Stimulated activated CD8-positive, alpha-beta memory T cell treated with anti-CD3 and anti-CD28 coated beads, Interleukin-2, amount 100 ng/mL, for 1 hour (primary cell): ENCODE data around the gene AGAP1.

Experiments used
- DNase-seq, 2 donors: peaks; one replicate each; pipeline ENCODE4 v3.0.0-alpha.2; 2020; ENCODE audit warnings: low read depth in 2 of 2

The AGAP1 gene

GRCh38 chr2:235810846-235811245 is 317.0 kb downstream of the AGAP1 start:
- no peak for DNase-seq

GRCh38 chr2:235811446-235812184 is 317.8 kb downstream of the AGAP1 start:
- DNase-seq = no peak

GRCh38 chr2:235812185-235812665 is 318.4 kb downstream of the AGAP1 start:
- no peak for DNase-seq

GRCh38 chr2:235813398-235813797 is 319.6 kb downstream of the AGAP1 start:
- DNase-seq = no peak

- DNase-seq = no peak
These were observed 326.7 kb downstream of the AGAP1 start for GRCh38 chr2:235820571-235820970.

GRCh38 chr2:235824331-235824730 is 330.5 kb downstream of the AGAP1 start:
- DNase-seq = no peak

- no peak for DNase-seq
These were observed 332.1 kb downstream of the AGAP1 start for GRCh38 chr2:235825946-235826345.

- no peak for DNase-seq
These were observed 333.0 kb downstream of the AGAP1 start for GRCh38 chr2:235826826-235827225.

GRCh38 chr2:235827585-235827992 is 333.7 kb downstream of the AGAP1 start:
- DNase-seq = no peak

- DNase-seq = no peak
These were observed 335.9 kb downstream of the AGAP1 start for GRCh38 chr2:235829726-235830125.

- no peak for DNase-seq
These were observed 337.9 kb downstream of the AGAP1 start for GRCh38 chr2:235831755-235832154.

GRCh38 chr2:235832941-235833340 is 339.1 kb downstream of the AGAP1 start:
- no peak for DNase-seq

- DNase-seq = no peak
These were observed 340.3 kb downstream of the AGAP1 start for GRCh38 chr2:235833971-235834620.

GRCh38 chr2:235834781-235835180 is 340.9 kb downstream of the AGAP1 start:
- DNase-seq = no peak

- DNase-seq = no peak
These were observed 342.0 kb downstream of the AGAP1 start for GRCh38 chr2:235835810-235836209.

- DNase-seq = no peak
These were observed 342.7 kb downstream of the AGAP1 start for GRCh38 chr2:235836491-235836911.

- no peak for DNase-seq
These were observed 345.4 kb downstream of the AGAP1 start for GRCh38 chr2:235839226-235839625.

- no peak for DNase-seq
These were observed 346.1 kb downstream of the AGAP1 start for GRCh38 chr2:235839974-235840373.

- no peak for DNase-seq
These were observed 348.0 kb downstream of the AGAP1 start for GRCh38 chr2:235841863-235842262.

GRCh38 chr2:235842941-235843340 is 349.1 kb downstream of the AGAP1 start:
- no peak for DNase-seq

- no peak for DNase-seq
These were observed 349.9 kb downstream of the AGAP1 start for GRCh38 chr2:235843591-235844395.

GRCh38 chr2:235844561-235844960 is 350.7 kb downstream of the AGAP1 start:
- DNase-seq = no peak
